GM18868 (cell line): ENCODE data around the gene ZNF641.
"Not testable (repeated sequence)": the region's sequence is repeated elsewhere in the genome, so short reads cannot be mapped to it uniquely, and the experiment has no call there.

Experiments used
- ATAC-seq: cut with Tn5 transposase; IDR thresholded peaks from one replicate; pipeline ENCODE4 v1.9.1; 2021; ENCODE audit warnings: mild to moderate bottlenecking, moderate library complexity; ENCODE audit not compliant: unreplicated experiment

The ZNF641 gene

GRCh38 chr12:48336061-48336460 is 14.7 kb downstream of the ZNF641 start:
- no peak for ATAC-seq

- ATAC-seq, result no peak
These were observed 15.9 kb downstream of the ZNF641 start for GRCh38 chr12:48334808-48335207.

- not testable (repeated sequence) for ATAC-seq
These were observed 17.0 kb downstream of the ZNF641 start for GRCh38 chr12:48333680-48334079.

- no peak for ATAC-seq
These were observed 19.3 kb downstream of the ZNF641 start for GRCh38 chr12:48331399-48331798.

- no peak for ATAC-seq
These were observed 21.4 kb downstream of the ZNF641 start for GRCh38 chr12:48329199-48329939.

- no peak for ATAC-seq
These were observed 34.2 kb downstream of the ZNF641 start for GRCh38 chr12:48316491-48316890.

- ATAC-seq, result no peak
These were observed 39.4 kb downstream of the ZNF641 start for GRCh38 chr12:48311313-48311712.

GRCh38 chr12:48307269-48307668 is 43.5 kb downstream of the ZNF641 start:
- ATAC-seq, result no peak

GRCh38 chr12:48305190-48305589 is 45.5 kb downstream of the ZNF641 start:
- no peak for ATAC-seq

- ATAC-seq, result no peak
These were observed 48.4 kb downstream of the ZNF641 start for GRCh38 chr12:48302161-48302911.

GRCh38 chr12:48300774-48301173 is 49.9 kb downstream of the ZNF641 start:
- no peak for ATAC-seq

- ATAC-seq, result no peak
These were observed 54.0 kb downstream of the ZNF641 start for GRCh38 chr12:48296586-48297282.

- ATAC-seq, result no peak
These were observed 58.7 kb downstream of the ZNF641 start for GRCh38 chr12:48292040-48292439.

GRCh38 chr12:48291511-48291910 is 59.2 kb downstream of the ZNF641 start:
- ATAC-seq, result no peak

GRCh38 chr12:48288387-48289268 is 62.1 kb downstream of the ZNF641 start:
- ATAC-seq, result no peak
